CD4-positive, alpha-beta T cell treated with Interleukin-4 for 4 hours (primary cell): ENCODE measurements around the gene CPNE9.

Experiments used
- DNase-seq: peaks from one replicate; pipeline ENCODE4 v3.0.0-alpha.2; 2020

CPNE9 gene, protein sequence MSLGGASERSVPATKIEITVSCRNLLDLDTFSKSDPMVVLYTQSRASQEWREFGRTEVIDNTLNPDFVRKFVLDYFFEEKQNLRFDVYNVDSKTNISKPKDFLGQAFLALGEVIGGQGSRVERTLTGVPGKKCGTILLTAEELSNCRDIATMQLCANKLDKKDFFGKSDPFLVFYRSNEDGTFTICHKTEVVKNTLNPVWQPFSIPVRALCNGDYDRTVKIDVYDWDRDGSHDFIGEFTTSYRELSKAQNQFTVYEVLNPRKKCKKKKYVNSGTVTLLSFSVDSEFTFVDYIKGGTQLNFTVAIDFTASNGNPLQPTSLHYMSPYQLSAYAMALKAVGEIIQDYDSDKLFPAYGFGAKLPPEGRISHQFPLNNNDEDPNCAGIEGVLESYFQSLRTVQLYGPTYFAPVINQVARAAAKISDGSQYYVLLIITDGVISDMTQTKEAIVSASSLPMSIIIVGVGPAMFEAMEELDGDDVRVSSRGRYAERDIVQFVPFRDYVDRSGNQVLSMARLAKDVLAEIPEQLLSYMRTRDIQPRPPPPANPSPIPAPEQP

DNA sequence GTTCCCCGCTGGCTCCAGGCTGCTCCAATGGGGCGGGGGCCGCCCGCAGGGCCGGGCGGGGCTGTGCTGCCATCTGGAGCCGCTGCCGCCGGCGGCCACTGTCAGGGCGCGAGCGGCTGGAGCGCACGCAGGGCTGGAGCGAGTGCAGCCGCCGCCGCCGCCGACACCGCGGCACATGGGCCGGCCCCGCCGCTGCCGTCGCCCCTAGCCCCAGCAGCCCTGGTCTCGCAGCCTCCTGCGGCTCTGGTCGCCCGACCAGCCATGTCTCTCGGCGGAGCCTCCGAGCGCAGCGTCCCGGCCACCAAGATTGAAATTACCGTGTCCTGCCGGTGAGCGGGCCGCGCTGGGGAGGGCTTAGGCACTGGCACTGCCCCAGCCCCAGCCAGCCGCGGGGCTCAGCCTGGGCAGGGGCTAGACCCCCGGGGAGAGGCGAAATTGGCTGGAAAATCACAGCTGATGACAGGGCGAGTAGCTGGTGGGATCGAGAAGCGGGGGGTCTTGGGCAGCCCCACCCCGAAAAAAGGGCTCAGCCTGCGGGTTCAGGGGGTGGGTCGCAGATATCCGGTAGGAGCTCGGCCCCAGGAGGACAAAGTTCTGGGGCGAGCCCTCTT lies at the start of gene CPNE9:
Gene CPNE9, plus strand, starts transcription at position 98 of the 611 bp plus-strand sequence. Its CDS starts 164 bp downstream, at position 262.
- DNase-seq = no peak

- DNase-seq = no peak
Measured at GRCh38 chr3:9659849-9660248, 43.8 kb upstream of the CPNE9 start.

DNA sequence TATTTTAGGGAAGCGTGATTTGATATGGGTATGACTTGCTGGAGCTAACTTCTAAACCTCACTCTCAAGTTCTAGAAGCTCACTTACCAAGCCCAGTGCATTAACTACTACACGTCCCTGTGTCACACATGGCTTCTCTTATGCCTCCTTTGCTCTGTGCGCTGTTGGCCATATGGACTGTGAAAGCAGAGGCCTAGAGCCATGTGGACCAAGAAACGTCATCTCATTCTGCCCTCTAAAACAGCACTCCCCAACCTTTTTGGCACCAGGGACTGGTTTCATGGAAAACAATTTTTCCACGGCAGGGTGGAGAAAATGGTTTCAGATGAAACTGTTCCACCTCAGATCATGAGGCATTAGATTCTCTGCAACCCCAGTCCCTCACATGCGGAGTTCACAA lies 42.7 kb upstream of the CPNE9 start:
- DNase-seq = no peak

- no peak for DNase-seq
Measured at GRCh38 chr3:9664119-9664751, 39.4 kb upstream of the CPNE9 start.

GRCh38 chr3:9666704-9667445 lies 36.8 kb upstream of the CPNE9 start:
- DNase-seq = no peak

DNA sequence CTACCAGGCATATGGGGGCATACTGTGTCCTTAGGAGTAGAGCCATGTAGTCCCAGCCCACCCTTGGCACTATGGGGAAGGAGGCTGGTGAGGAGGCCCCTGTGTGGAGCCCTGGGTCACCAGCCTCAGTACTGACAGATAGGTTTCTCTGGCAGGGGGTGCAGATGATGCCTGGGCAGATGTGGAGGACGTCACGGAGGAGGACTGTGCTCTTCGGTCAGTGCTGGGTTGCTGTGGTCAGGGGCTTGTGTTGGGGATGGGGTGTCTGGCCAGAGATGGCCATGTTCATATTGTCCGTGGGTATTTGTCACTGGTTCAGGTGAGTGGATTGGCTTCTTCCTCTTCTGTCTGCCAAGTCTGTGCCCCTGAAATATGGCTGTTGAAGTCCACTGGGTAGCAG lies 34.4 kb upstream of the CPNE9 start:
- no peak for DNase-seq

- no peak for DNase-seq
Measured at GRCh38 chr3:9669720-9670432, 33.8 kb upstream of the CPNE9 start.

GRCh38 chr3:9673082-9673481 lies 30.6 kb upstream of the CPNE9 start:
- no peak for DNase-seq

DNA sequence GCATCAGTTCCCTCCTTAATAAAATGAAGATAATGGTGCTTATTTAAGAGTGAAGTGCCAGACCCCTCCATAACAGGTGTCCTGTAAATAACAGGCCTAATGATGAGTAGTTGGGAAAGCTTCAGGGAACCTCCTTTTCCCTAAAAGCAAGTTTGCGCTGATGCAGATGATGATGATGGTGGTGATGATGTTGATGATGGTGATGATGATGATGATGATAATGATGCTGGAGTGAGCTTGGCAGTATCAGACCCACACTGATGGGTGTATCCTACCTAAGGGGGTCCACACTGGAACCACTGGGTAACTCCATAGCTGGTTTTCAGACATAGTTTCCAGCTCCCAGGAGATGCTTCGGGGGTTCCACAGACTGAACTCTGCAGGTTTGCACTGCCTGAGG lies 29.9 kb upstream of the CPNE9 start:
- no peak for DNase-seq

DNA sequence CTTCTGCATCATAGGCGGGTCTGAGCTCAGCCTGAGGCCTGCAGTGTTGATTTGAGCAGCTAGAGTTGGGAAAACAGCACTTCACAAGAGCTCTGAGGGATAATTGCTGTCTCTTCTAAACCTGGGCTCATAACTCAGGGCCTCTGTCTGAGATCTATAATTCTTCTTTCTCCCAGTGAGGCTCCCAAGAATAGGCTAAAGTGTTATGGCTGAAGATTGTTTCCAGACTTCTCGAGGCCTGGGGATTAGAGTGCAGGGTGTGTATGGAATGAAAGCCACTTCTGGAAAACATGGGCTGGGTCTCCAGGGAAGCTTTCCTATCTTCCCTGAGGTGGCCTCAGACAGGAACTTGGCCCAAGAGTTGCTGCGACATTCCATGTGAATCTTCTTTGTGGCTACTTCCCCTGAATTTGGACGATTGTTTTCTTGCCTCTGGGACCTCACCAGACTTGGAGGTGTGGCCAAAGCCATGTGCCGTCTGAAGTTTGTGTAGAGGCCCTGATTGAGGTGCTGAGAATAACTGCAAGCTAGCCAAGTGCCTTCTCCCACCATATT lies 27.8 kb upstream of the CPNE9 start:
- DNase-seq = no peak

DNA sequence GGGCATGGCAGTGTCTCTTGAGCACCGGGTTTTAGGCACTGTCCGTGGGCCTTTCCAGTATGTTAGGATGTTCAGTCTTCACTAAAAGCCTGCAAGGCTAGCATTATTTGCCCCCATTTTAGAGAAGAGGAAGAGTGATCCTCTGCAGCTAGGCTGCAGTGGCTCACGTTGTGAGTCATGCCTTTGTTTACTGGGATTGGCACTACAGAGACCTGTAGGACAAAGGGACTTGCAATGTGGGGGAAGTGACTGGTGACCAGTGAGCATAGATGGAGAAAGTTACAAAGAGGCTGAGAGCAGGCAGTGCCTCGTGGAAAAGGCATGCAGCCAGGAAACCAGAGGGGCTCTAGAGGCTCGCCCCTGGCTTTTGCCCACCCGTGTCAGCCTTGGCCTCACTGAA lies 26.8 kb upstream of the CPNE9 start:
- no peak for DNase-seq

DNA sequence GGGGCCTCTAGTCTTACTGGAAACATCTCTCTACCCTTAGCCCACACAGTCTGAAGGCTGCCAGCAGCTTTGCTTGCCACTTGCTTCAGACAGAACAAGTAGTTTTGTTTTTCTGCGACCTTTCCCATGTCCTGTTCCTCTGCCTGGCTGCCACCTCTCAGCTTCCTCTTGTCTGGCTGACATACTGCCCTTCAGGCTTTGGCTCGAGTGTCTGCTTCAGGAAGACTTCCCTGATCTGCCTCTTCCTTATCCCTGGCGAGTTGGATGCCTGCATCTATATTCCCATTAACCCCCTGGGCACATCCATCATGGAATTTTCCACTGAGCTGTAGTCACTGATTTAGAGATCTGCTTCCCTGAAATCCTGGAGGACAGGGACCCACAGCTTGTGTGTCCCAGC lies 25.1 kb upstream of the CPNE9 start:
- no peak for DNase-seq

GRCh38 chr3:9679476-9680080 lies 24.1 kb upstream of the CPNE9 start:
- no peak for DNase-seq

DNA sequence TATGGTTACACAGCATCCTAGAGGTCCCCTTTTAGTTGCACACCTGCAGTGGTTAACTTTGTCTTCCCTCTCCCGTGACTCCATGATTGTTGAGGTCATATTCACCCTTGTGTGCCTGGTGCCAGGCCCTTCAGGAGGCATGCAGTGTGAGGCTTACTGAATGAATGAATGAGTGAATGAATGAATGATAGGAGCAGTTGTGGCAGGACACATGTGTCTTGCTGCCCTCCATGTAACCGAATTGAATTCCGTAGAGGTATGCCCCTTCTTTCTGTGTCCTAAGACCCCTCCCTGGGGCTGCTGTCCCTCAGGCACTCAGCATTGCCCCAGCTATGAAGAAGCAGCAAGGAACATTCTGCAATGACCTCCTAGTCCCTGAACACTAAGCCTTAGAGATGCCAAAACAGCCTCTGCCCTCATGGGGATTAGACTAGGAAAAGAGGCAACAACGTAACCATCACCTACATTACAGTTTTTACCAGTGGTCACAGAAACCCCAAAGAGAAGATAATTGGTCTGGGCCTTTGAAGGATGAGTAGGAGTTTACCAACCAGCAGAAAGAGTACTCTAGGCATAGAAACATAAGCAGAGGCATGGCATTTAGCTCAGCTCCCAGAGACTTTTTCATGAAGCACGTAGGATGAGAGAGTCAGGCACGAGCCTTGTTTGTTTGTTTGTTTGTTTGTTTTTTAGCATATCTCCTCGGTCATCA lies 22.5 kb upstream of the CPNE9 start:
- DNase-seq = no peak

DNA sequence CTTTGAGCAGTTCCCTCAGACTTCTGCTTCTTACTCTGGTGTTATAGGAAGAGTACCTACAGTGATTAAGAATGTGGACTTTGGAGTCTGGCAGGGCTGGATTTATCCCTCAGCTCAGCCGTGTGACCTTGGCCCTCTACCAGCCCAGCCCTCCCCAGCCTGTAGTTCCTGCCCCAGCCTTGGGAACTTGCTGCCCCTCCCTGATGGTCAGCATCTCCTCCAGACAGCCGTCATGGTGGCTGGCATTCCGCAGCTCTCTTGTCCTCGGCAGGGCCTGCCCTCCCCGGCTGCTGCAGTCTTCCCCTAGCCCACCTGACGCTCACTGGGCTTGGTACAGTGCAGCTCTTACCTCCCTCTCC lies 21.9 kb upstream of the CPNE9 start:
- DNase-seq = no peak

GRCh38 chr3:9682096-9682495 lies 21.5 kb upstream of the CPNE9 start:
- no peak for DNase-seq

DNA sequence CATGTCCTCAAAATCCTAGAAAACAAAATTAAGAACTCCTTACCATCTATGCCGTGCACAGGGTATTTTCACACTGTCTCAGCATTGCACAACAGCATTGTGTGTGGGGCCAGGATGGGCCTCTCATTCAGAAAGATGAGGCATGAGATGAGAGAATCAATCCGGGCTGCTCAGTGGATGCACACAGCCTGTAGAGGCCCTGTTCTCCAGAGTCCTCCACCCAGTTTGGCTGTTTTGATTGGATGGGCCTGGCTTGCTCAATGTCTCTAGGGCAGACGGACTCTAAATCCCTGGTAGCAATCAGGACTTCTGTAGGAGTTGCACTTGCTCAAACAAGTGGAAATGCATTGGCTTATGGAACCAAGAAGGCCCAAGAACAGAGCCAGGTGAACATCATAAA lies 20.2 kb upstream of the CPNE9 start:
- DNase-seq = no peak

- DNase-seq = no peak
Measured at GRCh38 chr3:9685216-9686049, 18.2 kb upstream of the CPNE9 start.

- no peak for DNase-seq
Measured at GRCh38 chr3:9686050-9686550, 17.5 kb upstream of the CPNE9 start.

DNA sequence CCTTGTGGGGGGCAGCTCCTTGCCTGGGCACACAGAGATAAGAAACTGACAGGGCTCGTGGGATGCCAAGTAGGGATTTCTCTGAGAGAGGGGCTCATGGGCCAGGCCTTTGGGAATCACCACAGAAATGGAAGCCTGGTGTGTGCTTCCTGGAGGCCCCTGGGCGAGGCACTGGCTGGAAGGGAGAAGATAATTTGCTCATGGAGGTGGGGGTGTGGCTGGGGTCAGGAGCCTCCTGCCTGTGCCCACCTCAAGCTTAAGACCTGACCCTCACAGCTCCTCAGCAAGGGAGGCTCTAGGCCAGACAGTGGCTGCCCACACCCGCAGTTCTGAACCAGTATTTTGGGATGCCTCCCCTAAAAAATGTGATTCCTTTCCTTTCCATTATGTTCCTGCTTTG lies 16.9 kb upstream of the CPNE9 start:
- DNase-seq = no peak
